Endothelial cell of umbilical vein (primary cell): ENCODE results near the gene CYP1B1. TPM values are rescaled to one million over a fixed set of nuclear protein-coding genes. Genes with fewer than 3 reads are reported as not detected.

Experiments
- BruUV-seq: library from RNA; stranded (reverse); fragments of 400-500 nt; replicated peaks from 2 replicates; lab custom pipeline; 2021; lab: Mats Ljungman, UMichigan
- CTCF ChIA-PET: fragments of 300-600, 350-600 bp; sonication (Branson Sonifier 250); formaldehyde crosslinking; loops from one replicate; lab custom pipeline; 2021; ENCODE audit warnings: antibody characterized with exemption, inconsistent platforms; lab: Charles Lee
- POLR2A ChIA-PET: fragments of 300-600, 350-600 bp; sonication (Branson Sonifier 250); formaldehyde crosslinking; loops from one replicate; lab custom pipeline; 2021; ENCODE audit warnings: antibody characterized with exemption, inconsistent platforms; lab: Charles Lee
- DNase-seq: peaks from one replicate; pipeline ENCODE4 v3.0.0-alpha.2; 2011; ENCODE audit warnings: low read depth, low spot score
- FAIRE-seq: peaks from 2 replicates; lab custom pipeline; 2011; peaks lifted over from hg19 to GRCh38; lab: Jason Lieb, UNC
- H2AFZ ChIP-seq: 2 replicates; pipeline ENCODE4 v1.6.0; 2012; ENCODE audit warnings: low read depth, low read length, control low read depth, inconsistent platforms
- H3K27ac ChIP-seq: 2 replicates; pipeline ENCODE4 v1.5.1; 2011; ENCODE audit warnings: low read depth, mild to moderate bottlenecking, control low read depth, low read length, moderate library complexity; ENCODE audit not compliant: insufficient read depth
- H3K27me3 ChIP-seq, 2 experiments: 2 replicates each; pipeline versions ENCODE4 v1.6.0 to v1.6.1; 2011; ENCODE audit warnings: low read length in 2 of 2, mixed read lengths in 1 of 2; ENCODE audit not compliant: control insufficient read depth in 2 of 2, insufficient read depth in 2 of 2
- H3K36me3 ChIP-seq, 2 experiments: 2 replicates in 1 of 2; 3 replicates in 1 of 2; pipeline ENCODE4 v1.5.1; 2011; ENCODE audit warnings: low read length in 2 of 2, mild to moderate bottlenecking in 1 of 2, moderate library complexity in 1 of 2; ENCODE audit not compliant: control insufficient read depth in 2 of 2, insufficient read depth in 2 of 2; ENCODE audit errors: extremely low read depth in 1 of 2
- H3K4me1 ChIP-seq: 3 replicates; pipeline ENCODE4 v1.5.1; 2011; ENCODE audit warnings: mild to moderate bottlenecking, low read length; ENCODE audit not compliant: control insufficient read depth, insufficient read depth; ENCODE audit errors: extremely low read depth
- H3K4me2 ChIP-seq: 2 replicates; pipeline ENCODE4 v1.6.1; 2011; ENCODE audit warnings: low read length, control low read depth, mixed read lengths; ENCODE audit not compliant: insufficient read depth
- H3K4me3 ChIP-seq, 3 experiments: fragments of 200-600 bp in 1 of 3; sonication (generic), shearing (Covaris generic) in 1 of 3; replicated peaks in 1 of 3; 2 replicates each; pipeline ENCODE4 v1.5.1; 2011 to 2016; ENCODE audit warnings: control low read depth in 3 of 3, low read length in 3 of 3, mild to moderate bottlenecking in 2 of 3, inconsistent platforms in 1 of 3, low read depth in 1 of 3, moderate library complexity in 1 of 3; ENCODE audit not compliant: insufficient read depth in 1 of 3
- H3K79me2 ChIP-seq: 2 replicates; pipeline ENCODE4 v1.6.0; 2012; ENCODE audit warnings: low read length, inconsistent platforms; ENCODE audit not compliant: control insufficient read depth, insufficient read depth
- H3K9ac ChIP-seq: replicated peaks from 2 replicates; pipeline ENCODE3; 2011; ENCODE audit warnings: low read length, control low read depth; ENCODE audit not compliant: insufficient read depth; ENCODE audit errors: extremely low read depth
- H3K9me1 ChIP-seq: replicated peaks from 3 replicates; pipeline ENCODE4 v1.6.0; 2011; ENCODE audit warnings: mild to moderate bottlenecking, low read length; ENCODE audit not compliant: control insufficient read depth, insufficient read depth; ENCODE audit errors: extremely low read depth
- H3K9me3 ChIP-seq: replicated peaks from 2 replicates; pipeline ENCODE4 v1.5.1; 2012; ENCODE audit warnings: low read length, inconsistent platforms; ENCODE audit not compliant: control insufficient read depth, insufficient read depth
- H4K20me1 ChIP-seq: replicated peaks from 2 replicates; pipeline ENCODE3; 2011; ENCODE audit warnings: mild to moderate bottlenecking, low read length; ENCODE audit not compliant: control insufficient read depth, insufficient read depth; ENCODE audit errors: extremely low read depth
- EZH2 ChIP-seq: IDR thresholded peaks from 2 replicates; pipeline ENCODE4 v1.6.1; 2012; ENCODE audit warnings: borderline replicate concordance, low read depth, mild to moderate bottlenecking, moderate library complexity, low read length, inconsistent platforms; ENCODE audit not compliant: severe bottlenecking
- FOS ChIP-seq: IDR thresholded peaks from 2 replicates; pipeline ENCODE4 v1.6.1; 2011; ENCODE audit warnings: mild to moderate bottlenecking, low read length, moderate library complexity, borderline replicate concordance; ENCODE audit not compliant: insufficient read depth
- GATA2 ChIP-seq: IDR thresholded peaks from 2 replicates; pipeline ENCODE4 v1.7.0; 2011; ENCODE audit warnings: low read depth, mild to moderate bottlenecking, moderate library complexity, mixed read lengths, low read length; ENCODE audit not compliant: insufficient read length, insufficient read depth
- MYC ChIP-seq: IDR thresholded peaks from one replicate; pipeline ENCODE4 v1.6.1; 2011; ENCODE audit warnings: mild to moderate bottlenecking, low read depth, low read length
- POLR2A ChIP-seq: IDR thresholded peaks from 2 replicates; pipeline ENCODE4 v1.6.1; 2012; ENCODE audit warnings: low read depth, mild to moderate bottlenecking, control low read depth, low read length
- POLR2AphosphoS5 ChIP-seq: IDR thresholded peaks from 2 replicates; pipeline ENCODE4 v1.6.1; 2012; ENCODE audit warnings: low read depth, mild to moderate bottlenecking, control low read depth, low read length, moderate library complexity; ENCODE audit not compliant: insufficient read depth
- dilution Hi-C: fragments of 300-500 bp; cut with MboI; formaldehyde crosslinking; loops from one replicate; pipeline ENCODE4 v1.15.0; 2019; ENCODE audit warnings: low sequenced_read_pairs; ENCODE audit not compliant: extremely low pct_ligation_motif_present
- intact Hi-C: fragments of 100-400 bp; cut with micrococcal nuclease; formaldehyde crosslinking; loops from one replicate; pipeline ENCODE4 v1.10.0; 2022
- polyA plus RNA-seq, 4 experiments: library from polyadenylated mRNA; depleted of rRNA in 3 of 4; stranded (reverse) in 3 of 4; unstranded in 1 of 4; fragments of >200 nt; gene quantifications; 2 replicates each; pipeline versions ENCODE4 v1.2.1 to v1.2.3, GENCODE V29; 2011 to 2012; ENCODE audit warnings: missing spikeins in 1 of 4
- total RNA-seq: library from RNA; stranded (reverse); gene quantifications from 2 replicates; pipeline ENCODE4 v1.2.3, GENCODE V29; 2021
- TF ChIP-seq, protein P1 (sequence below), 2 donors: IDR thresholded peaks; 1 replicate in 1 of 2; 2 replicates in 1 of 2; pipeline ENCODE4 v1.5.1; 2011; ENCODE audit warnings: low read length in 2 of 2, mild to moderate bottlenecking in 2 of 2, moderate library complexity in 2 of 2, control low read depth in 1 of 2, inconsistent platforms in 1 of 2, low read depth in 1 of 2; ENCODE audit not compliant: insufficient read depth in 1 of 2; ENCODE audit errors: extremely low read depth in 1 of 2
- TF ChIP-seq, protein P2 (sequence below): IDR thresholded peaks from 2 replicates; pipeline ENCODE4 v1.6.1; 2011; ENCODE audit not compliant: insufficient read depth, insufficient read length

The CYP1B1 gene
- total and polyA plus RNA-seq, 2 donors (not counting 3 experiments of a cell fraction or from before 2014, with no cell fraction given): 0.01 TPM; not detected in 1

DNA sequence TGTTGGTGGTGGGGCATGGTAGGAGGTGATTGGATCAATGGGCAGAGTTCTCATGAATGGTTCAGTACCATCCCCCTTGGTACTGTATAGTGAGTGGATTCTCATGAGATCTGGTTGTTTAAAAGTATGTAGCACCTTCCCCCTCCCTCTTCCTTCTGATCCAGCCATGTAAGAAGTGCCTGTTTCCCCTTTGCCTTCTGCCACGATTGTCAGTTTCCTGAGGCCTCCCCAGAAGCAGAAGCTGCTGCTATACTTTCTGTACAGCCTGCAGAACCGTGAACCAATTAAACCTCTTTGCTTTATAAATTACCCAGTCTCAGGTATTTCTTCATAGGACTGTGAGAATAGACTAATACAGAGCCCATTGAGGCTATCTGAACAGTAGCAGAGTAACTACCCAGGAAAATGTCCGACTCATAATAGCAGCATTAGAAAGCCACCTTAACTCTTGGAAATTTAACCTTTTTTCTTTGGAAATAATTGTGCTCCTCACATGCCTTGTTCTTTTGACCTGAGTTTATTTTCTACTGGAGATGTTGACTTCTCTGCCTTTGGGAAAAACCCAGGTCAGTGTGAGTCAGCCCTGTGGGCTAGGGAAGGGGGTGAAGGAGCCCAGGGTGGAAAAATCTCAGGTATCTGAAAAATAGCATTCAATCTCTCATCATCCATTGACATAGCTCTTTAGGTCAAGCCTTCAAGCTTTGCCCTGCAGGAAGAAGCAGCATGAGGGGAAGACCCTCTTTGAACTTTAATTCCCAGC, 18.1 kb downstream of the CYP1B1 start:
- Histone ChIP-seq H3K4me1 (no peaks in the 10 kb centered on the region), H3K9me3 (no peaks in the 10 kb centered on the region), H3K27me3 (peaks cover 1 to 7% of the 10 kb centered on the region in 2 experiments), H3K27ac (no peak overlapping the region), H3K4me3 (no peak overlapping the region), H3K36me3 (no peaks in the 10 kb centered on the region), H3K9ac (no peak overlapping the region), H2AFZ (no peak overlapping the region), H4K20me1 (no peaks in the 10 kb centered on the region), H3K4me2 (no peak overlapping the region), H3K9me1 (no peaks in the 10 kb centered on the region), H3K79me2 (no peaks in the 10 kb centered on the region)
- ChIA-PET POLR2A (no interaction called here), CTCF (no interaction called here)
- dilution Hi-C loops (no loop called here), intact Hi-C loops (no loop called here)
- TF ChIP-seq EZH2 (no peak), POLR2A (no peak), GATA2 (no peak), MYC (no peak), FOS (no peak), POLR2AphosphoS5 (no peak)
- TF ChIP-seq, protein P1, sequence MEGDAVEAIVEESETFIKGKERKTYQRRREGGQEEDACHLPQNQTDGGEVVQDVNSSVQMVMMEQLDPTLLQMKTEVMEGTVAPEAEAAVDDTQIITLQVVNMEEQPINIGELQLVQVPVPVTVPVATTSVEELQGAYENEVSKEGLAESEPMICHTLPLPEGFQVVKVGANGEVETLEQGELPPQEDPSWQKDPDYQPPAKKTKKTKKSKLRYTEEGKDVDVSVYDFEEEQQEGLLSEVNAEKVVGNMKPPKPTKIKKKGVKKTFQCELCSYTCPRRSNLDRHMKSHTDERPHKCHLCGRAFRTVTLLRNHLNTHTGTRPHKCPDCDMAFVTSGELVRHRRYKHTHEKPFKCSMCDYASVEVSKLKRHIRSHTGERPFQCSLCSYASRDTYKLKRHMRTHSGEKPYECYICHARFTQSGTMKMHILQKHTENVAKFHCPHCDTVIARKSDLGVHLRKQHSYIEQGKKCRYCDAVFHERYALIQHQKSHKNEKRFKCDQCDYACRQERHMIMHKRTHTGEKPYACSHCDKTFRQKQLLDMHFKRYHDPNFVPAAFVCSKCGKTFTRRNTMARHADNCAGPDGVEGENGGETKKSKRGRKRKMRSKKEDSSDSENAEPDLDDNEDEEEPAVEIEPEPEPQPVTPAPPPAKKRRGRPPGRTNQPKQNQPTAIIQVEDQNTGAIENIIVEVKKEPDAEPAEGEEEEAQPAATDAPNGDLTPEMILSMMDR (IDR thresholded peaks at IDR 0.05; ENCODE audit: extremely low read depth in 1 of 2, insufficient read depth in 1 of 2, low read depth in 1 of 2, low read length in 2 of 2): no peak
- TF ChIP-seq, protein P2, sequence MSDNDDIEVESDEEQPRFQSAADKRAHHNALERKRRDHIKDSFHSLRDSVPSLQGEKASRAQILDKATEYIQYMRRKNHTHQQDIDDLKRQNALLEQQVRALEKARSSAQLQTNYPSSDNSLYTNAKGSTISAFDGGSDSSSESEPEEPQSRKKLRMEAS: no peak
- no peak for FAIRE-seq
- DNase-seq: no peak
- no TSS peak for BruUV-seq
